Right lung (tissue), 5 donors: ENCODE results near the gene ZNRD2. TPM values are rescaled to one million over a fixed set of nuclear protein-coding genes. Genes with fewer than 3 reads are reported as not detected.
"Not testable (repeated sequence)": the region's sequence is repeated elsewhere in the genome, so short reads cannot be mapped to it uniquely, and the experiment has no call there.

Experiments
- DNase-seq, 2 donors: peaks; one replicate each; pipeline ENCODE4 v3.0.0-alpha.2; 2013
- polyA plus RNA-seq, 5 donors: library from polyadenylated mRNA; unstranded; fragments of 120-200 nt; gene quantifications; one replicate each; pipeline versions ENCODE4 v1.2.1 to v1.2.3, GENCODE V29; 2013; ENCODE audit warnings: inconsistent platforms in 1 of 5, low replicate concordance in 1 of 5; ENCODE audit not compliant: insufficient read length in 5 of 5, insufficient read depth in 1 of 5

The ZNRD2 gene
- polyA plus RNA-seq, 5 donors = 39.0 to 70.6 (median 56.0) TPM

- no peak for DNase-seq
Measured at GRCh38 chr11:65553301-65554001, 16.8 kb upstream of the ZNRD2 start.

- no peak for DNase-seq
Measured at GRCh38 chr11:65554057-65554818, 16.0 kb upstream of the ZNRD2 start.

GRCh38 chr11:65554842-65555430, 15.3 kb upstream of the ZNRD2 start:
- no peak for DNase-seq

- no peak for DNase-seq
Measured at GRCh38 chr11:65555693-65556231, 14.5 kb upstream of the ZNRD2 start.

- no peak for DNase-seq
Measured at GRCh38 chr11:65556470-65557279, 13.6 kb upstream of the ZNRD2 start.

- no peak for DNase-seq
Measured at GRCh38 chr11:65557280-65558001, 12.8 kb upstream of the ZNRD2 start.

GRCh38 chr11:65558002-65558929, 12.0 kb upstream of the ZNRD2 start, which contains the start of gene LTBP3:
Gene LTBP3, minus strand, starts transcription at chr11:65558359. Its CDS starts 400 bp downstream, at chr11:65557959.
- DNase-seq = peak; percentile 86 to 89

GRCh38 chr11:65558930-65559509, 11.3 kb upstream of the ZNRD2 start:
- peak; percentile 76 to 82 for DNase-seq

GRCh38 chr11:65559535-65559934, 10.7 kb upstream of the ZNRD2 start:
- no peak for DNase-seq

- no peak for DNase-seq
Measured at GRCh38 chr11:65559951-65560537, 10.2 kb upstream of the ZNRD2 start.

- DNase-seq = no peak
Measured at GRCh38 chr11:65560555-65561418, 9.5 kb upstream of the ZNRD2 start.

GRCh38 chr11:65562020-65562419, 8.3 kb upstream of the ZNRD2 start:
- no peak for DNase-seq

- no peak for DNase-seq
Measured at GRCh38 chr11:65562788-65563187, 7.5 kb upstream of the ZNRD2 start.

GRCh38 chr11:65563601-65564000, 6.7 kb upstream of the ZNRD2 start:
- DNase-seq = no peak

- DNase-seq = not testable (repeated sequence)
Measured at GRCh38 chr11:65564879-65565559, 5.3 kb upstream of the ZNRD2 start.

- DNase-seq = no peak
Measured at GRCh38 chr11:65565624-65566453, 4.4 kb upstream of the ZNRD2 start.
